HG03103 (cell line): ENCODE results near the gene KRTAP10-5.
"Not testable (repeated sequence)": the region's sequence is repeated elsewhere in the genome, so short reads cannot be mapped to it uniquely, and the experiment has no call there.

Experiments used
- ATAC-seq: cut with Tn5 transposase; IDR thresholded peaks from one replicate; pipeline ENCODE4 v1.9.1; 2021; ENCODE audit warnings: low read depth; ENCODE audit not compliant: unreplicated experiment

KRTAP10-5 gene

DNA sequence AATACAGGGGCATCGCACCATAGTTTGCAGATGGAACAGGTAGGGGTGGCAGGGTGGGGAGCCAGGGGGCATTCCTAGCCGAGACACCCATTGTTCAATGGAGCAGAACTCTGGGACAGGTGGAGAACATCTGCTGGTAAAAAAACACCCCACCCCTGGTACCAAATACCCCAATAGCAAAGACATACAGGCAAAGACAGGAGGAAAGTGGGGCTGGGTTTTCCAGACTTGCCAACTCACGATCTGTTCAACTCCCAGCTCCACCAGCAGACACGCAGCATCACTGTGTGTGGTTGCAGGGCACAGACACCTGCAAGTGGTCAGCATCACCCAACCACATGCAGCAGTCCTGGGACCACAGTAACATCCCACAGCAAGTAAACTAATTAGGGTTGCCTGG, 31.1 kb upstream of the KRTAP10-5 start:
- ATAC-seq = no peak

GRCh38 chr21:44610157-44610843, 29.9 kb upstream of the KRTAP10-5 start:
- ATAC-seq = not testable (repeated sequence)

GRCh38 chr21:44609193-44609592, 28.8 kb upstream of the KRTAP10-5 start:
- ATAC-seq = no peak

DNA sequence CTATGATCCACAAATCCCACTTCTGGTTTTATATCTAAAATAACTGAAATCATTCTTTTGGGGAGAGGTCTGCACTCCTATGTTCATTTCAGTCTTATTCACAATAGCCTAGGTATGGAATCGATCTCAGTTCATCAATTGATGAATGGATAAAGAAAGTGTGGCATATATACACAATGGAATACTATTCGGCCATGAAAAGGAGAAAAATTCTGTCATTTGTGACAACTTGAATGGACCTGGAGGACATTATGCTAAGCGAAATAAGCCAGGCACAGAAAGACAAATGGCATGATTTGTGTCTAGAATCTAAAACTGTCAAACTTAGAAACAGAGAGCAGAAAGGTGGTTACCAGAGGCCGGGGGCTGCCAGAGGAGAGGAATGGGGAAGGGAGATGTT, 26.1 kb upstream of the KRTAP10-5 start:
- no peak for ATAC-seq

- no peak for ATAC-seq
Measured at GRCh38 chr21:44603911-44604310, 23.5 kb upstream of the KRTAP10-5 start.

DNA sequence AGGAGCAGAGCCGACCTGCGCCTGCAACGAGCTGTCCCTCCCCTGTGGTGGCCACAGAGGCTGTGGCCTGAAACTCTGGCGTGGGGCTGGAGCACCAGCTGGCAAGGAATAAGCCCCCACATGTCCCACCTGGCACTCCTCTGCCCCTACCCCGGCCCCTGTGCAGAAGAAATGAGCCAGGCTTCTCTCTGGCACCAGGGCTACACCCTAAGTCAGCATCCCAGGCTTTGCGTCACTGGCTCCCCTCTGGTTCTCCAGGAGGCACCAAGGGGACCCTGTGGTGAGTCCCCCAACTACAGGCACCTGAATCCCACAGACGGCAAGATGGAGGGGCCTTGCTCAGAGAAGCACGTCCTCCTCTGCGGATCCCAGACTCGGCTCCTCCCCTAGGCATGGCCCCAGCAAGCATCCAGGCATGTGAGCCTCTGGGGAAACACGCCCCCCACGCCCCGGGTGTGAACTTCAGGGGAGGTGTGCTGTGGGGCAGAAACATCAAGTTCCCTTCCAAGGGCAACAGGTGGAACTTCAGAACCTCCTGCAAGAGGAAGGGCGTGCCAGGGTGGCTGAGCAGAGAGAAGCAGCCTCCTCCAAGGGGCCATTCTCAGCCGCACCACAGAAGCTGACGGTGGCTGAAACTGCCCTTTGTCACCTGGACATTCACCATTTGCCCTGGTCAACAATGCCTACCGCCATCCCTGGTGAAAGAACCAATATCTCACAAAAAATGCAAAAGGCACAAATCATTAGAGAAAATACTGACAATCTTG, 22.9 kb upstream of the KRTAP10-5 start:
- ATAC-seq = no peak

- no peak for ATAC-seq
Measured at GRCh38 chr21:44602463-44602850, 22.1 kb upstream of the KRTAP10-5 start.

- ATAC-seq = no peak
Measured at GRCh38 chr21:44601596-44602462, 21.4 kb upstream of the KRTAP10-5 start.

DNA sequence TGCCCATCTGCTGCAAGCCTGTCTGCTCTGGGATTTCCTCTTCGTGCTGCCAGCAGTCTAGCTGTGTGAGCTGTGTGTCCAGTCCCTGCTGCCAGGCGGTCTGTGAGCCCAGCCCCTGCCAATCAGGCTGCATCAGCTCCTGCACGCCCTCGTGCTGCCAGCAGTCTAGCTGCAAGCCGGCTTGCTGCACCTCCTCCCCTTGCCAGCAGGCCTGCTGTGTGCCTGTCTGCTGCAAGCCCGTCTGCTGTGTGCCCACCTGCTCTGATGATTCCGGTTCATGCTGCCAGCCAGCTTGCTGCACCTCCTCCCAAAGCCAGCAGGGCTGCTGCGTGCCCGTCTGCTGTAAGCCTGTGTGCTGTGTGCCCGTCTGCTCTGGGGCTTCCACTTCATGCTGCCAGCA, 20.7 kb upstream of the KRTAP10-5 start:
- not testable (repeated sequence) for ATAC-seq

DNA sequence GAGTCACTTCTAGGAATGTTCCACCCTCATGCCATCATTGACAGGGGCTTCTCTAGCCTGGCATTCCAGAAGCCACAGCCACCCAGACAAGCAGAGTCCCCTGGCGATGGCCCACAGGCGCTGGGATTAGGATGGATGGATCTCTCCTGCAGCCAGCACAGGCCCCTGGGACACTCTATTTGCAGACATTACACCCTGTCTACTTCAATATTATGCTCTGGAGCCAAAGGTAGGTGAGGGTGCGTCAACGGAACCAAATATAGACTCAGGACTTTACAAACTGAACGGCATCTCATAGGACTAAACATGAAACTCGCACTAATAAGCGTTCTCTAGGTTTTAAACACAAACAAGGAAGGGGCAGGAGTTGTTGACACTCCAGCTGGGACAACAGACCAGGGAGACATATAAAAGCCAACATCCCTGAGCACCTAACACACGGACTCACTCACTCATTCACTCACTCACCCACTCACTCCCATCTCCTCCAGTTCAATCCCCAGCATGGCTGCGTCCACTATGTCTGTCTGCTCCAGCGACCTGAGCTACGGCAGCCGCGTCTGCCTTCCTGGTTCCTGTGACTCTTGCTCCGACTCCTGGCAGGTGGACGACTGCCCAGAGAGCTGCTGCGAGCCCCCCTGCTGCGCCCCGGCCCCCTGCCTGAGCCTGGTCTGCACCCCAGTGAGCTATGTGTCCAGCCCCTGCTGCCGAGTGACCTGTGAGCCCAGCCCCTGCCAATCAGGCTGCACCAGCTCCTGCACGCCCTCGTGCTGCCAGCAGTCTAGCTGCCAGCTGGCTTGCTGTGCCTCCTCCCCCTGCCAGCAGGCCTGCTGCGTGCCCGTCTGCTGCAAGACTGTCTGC, 19.9 kb upstream of the KRTAP10-5 start, which contains the start of gene KRTAP10-7:
TSS of gene KRTAP10-7 (plus strand) at position 480 of the 861 bp plus-strand sequence. CDS start at position 505, 25 bp downstream.
- ATAC-seq = not testable (repeated sequence)

DNA sequence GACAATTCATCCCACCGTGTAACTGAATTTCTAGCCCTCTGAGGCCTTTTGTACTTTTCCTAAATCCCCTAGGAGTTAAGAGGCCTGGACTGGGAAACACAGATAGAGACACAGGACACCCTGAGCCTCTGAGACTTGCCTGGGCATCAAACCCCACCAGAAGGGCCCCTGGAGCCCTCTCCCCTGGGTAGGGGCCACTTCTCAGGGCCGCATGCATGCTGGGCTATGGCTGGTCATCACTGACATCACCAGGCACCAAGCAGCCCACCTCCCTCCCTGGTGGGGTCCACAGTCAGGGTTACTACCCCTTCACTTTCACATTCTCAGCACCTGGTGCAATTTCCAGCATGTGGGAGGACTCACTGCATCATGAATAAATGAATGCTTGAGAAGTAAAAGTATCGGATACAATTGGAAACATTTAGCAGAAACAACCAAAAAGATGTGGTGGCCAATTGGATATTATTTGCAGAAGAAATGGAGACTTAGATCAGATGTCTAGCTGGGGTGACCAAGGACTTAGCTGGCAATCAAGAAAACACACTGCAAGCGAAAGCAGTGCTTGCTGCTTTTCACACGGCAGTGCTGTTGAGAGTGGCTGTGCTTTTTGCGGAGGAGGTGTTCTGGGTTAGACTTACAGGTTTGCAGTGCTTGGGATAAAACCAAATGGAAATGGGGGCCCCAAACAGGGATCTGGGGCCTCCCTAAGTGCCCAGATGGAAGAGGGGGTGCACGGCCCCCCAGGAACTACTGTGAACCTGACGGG, 19.0 kb upstream of the KRTAP10-5 start:
- ATAC-seq = no peak

GRCh38 chr21:44598061-44598460, 17.7 kb upstream of the KRTAP10-5 start:
- no peak for ATAC-seq

DNA sequence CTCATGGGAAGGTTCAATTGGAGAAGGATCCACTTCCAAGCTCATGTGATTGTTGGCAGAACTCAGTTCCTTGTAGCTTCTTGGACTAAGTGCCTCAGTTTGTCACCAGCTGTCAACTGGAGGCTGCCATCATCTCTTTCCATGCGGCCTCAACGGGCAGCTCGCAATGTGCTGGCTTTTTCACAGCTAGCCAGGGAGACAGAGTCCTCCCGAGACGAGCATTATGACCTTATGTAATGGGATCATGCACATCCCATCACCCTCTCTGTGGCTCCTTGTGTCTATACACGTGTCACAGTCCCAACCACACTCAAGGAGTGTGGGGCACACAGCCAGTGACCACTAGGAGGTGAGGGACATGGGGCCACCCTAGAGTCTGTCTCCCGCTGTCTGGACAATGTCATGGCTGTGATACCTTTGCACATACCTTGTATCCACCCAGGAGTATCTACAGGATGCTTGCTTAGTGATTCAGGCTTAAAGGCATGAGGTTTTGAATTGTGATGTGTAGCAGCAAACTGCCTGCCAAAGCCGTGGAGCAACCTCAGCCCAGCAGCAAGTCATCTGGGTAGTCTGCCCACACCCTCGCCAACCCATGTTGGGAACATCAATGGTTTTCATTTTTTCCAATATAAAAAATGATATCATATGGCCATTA, 15.8 kb upstream of the KRTAP10-5 start:
- ATAC-seq = no peak

DNA sequence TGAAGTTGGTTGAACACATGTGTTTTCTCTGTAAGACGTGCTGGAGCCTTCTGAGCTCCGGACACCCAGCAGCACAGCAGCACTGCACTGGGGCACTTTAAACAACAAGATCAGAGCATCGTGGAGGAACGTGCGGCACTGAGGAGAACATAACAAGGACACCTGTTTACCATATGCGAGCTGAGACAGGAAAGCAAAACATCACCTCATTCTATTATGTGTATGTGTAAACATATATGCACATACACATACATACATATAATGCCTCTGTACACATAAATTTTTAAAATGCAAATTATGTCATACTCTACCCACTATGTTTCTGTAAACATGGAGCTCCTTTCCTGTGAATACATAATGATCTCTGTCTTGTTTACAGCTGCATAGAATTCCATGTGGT, 15.1 kb upstream of the KRTAP10-5 start:
- no peak for ATAC-seq

GRCh38 chr21:44594406-44594916, 14.1 kb upstream of the KRTAP10-5 start:
- no peak for ATAC-seq

DNA sequence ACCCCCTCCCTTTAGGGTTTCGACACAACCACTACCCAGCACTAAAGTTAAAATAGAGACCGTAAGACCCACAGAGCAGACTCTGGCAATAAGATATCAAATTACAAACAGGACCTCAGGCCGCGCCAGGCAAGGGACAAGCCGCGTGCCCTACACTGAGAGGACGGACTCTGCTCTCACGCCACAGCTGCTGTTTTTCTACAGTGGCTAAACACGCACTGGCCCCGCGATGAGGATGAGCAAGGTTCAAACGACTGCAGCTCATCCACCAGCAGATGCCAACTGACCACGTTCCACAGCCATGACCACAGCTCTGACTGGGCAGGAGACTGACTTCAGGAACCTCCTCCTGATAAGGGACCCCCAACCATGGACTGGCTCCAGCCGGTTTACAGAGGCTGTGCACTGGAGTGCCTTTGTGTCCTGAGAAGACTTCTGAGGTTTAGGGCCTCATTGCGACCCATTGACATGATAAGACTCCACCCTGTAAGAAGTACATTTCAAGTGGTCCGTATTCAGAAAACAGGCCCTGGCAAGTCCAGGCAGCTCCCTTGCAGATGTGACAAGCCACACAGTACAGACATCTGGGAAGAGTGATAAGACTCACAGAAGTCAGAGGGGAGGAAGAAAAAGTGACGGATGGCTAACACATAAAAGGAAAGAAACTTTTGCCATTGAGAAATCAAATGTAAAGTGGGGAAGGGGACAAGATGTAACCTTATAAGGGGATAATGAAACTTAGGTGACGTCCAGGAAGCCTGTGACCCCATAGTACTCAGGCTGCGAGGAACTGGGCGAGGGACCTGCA, 13.4 kb upstream of the KRTAP10-5 start:
- ATAC-seq = no peak

GRCh38 chr21:44592446-44593311, 12.3 kb upstream of the KRTAP10-5 start, which contains the start of gene KRTAP10-6:
TSS of gene KRTAP10-6 (minus strand) at chr21:44592505. CDS start at chr21:44592484, 21 bp downstream.
- ATAC-seq = no peak
